Measurements from ENCODE around the gene SUSD5.
"Not testable (repeated sequence)": the region's sequence is repeated elsewhere in the genome, so short reads cannot be mapped to it uniquely, and the experiment has no call there.

Gene SUSD5

DNA sequence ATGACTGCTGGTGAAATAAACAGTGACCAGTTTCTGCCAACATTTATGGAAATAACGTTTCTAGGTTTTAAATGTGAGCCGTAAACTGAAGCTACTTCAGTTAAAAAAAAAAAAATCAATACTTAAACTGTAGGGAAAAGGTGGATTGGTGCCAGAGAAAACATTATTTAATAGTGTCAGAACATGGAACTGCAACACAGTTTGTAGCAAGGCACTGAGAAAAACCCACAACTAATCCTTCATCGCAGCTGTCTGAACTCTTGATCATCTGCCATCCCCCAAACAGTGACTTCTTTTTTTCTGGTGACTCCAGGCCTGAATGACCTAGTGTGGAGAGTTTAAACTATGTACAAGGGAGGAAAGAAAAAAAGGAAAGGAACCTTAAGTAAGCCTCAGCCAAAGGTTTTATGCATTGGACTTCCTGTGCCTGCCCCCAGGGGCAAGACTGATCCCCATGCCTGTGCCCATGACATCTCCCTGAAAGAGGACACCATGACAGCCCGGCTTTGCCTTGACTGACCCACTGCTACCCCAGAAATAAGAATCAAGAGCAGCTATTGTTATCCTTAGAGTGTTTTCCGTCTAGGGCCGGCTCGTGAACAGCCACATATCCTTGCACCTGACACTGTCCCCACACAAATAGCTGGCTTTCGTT lies 71.7 kb downstream of the SUSD5 start:
- DNase-seq = no peak

DNA sequence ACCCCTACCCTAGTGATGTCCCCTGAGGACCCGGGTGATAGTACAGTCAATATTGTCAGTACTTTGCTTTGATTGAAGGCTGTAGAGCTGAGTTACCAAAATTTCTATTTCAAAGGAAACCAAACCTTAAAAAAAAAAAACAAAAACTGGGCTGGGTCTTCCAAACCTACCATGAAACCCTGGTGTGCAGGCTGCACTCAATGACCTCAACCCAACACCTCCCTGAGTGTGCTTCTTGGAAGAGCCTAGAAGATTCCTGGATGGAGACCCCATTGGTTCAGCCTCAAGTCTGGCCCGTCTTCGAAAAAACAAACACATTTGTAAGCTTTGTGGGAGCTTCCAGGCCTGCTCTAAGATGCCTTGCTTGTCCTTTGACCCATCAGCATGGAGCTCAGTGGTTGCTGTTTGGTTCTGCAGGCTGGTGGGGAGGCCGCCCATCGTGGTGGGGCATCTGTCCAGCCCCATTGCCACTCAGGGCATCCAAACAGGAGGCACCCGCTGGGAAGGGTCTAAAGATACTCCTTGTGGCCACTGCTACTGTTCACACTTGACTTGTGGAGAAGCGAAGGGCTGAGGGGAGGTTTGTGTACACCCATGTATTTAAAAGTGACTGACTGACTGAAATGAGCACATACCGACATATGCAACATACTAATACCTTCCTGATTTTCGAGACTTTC lies 72.6 kb downstream of the SUSD5 start:
- no peak for DNase-seq

DNA sequence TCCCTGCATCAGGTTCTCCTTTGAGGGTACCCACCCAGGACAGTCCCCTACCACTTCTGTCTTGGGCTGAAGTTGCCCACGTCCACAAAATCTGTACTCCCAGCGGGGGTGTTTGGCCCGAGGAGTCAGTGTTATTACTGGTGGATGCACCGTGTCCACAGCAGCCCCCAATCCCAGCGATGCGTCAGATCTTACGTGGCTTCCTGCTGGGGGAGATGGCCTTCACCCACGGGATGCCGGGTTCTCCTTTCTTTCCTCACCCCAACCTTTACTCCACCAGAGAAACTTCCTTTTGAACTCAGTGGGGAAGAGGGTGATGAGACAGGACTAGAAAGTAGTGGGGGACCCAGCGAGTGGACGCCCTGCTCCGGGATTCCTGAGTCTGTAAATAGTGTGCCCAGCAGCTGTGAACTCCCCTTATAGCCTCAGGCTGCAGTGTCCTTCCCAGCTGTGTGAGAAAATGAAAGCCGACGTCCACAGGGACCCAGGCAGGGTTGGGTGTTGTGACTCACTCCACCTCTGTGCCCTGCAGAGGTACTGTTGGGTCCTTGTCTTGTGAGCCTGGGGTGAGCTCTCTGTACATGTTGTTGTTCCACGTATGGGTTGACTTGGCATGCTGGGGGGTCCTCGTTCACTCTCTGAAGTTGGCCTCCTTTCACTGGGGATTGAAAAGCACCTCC lies 73.2 kb downstream of the SUSD5 start:
- DNase-seq = no peak

DNA sequence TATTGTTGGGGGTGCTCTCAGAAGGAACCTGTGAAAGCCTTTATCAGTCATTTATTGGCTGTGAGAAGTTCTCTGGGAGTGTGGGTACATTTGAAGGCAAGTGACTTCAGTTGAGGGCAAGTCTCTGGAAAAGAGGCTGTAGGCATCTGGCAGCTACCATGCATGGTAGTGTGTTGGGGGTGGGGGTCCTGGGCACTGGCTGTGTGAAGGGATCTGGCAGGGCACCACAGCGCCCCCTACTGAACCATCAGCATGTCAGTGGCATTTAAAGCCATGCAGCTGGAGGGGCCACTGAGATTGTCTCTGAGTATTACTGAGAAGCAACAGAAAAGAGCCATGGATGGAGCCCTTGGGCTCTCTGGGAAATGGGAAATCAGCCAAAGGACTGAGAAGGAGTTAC lies 74.2 kb downstream of the SUSD5 start:
- DNase-seq = no peak

DNA sequence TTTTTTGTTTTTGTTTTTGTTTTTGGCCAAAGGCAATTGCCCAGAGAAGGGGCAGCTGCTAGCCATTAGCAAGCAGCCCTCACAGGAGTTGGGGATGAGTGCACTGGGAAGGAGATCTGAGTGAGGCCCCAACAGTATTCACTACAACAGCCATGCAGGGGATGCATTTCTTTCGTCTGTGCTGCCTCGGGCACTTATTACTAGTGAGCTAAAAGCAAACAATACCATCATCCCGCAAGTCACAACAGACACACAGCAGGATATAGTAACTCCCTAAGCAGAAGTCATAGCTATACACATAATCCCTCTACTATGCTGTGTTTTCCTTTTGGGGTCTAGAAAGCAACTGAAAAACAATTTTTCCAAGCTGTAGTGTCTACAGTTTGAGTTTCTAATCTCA lies 77.6 kb downstream of the SUSD5 start:
- no peak for DNase-seq

DNA sequence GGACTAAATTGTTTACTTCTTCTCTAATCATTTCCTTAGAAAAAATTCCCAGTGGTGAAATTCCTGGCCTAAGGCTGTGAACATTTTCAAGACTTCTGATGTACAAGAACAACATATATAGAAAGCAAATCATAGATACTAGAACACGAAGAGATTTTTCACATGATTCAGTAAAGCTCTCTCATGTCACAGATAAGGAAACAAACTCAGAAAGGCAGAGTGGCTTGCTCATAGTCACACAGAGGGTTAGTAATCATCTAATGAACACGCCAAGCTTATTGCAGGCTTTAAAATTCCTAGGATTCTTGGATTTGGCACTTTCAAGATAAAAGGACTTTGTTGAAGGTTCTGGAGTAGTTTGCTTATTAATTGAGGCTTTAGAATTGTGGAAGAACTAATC lies 78.6 kb downstream of the SUSD5 start:
- no peak for DNase-seq

DNA sequence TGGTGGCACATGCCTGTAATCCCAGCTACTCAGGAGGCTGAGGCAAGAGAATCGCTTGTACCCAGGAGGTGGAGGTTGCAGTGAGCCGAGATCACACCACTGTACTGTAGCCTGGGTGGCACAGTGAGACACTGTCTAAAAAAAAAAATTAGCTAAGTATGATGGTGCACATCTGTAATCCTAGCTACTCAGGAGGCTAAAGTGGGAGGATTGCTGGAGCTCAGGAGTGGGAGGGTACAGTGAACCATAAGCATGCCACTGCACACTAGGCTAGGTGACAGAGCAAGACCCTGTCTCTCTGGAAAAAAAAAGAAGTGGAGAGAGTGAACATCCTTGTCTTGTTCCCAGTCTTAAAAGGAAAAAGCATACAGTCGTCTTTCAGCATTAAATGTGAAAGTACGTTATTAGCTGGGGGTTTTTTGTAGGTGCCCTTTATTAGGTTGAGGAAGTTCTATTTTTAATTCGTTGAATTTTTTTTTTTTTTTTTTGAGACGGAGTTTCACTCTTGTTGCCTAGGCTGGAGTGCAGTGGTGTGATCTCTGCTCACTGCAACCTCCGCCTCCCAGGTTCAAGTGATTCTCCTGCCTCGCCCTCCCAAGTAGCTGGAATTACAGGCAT lies 79.5 kb downstream of the SUSD5 start:
- not testable (repeated sequence) for DNase-seq

DNA sequence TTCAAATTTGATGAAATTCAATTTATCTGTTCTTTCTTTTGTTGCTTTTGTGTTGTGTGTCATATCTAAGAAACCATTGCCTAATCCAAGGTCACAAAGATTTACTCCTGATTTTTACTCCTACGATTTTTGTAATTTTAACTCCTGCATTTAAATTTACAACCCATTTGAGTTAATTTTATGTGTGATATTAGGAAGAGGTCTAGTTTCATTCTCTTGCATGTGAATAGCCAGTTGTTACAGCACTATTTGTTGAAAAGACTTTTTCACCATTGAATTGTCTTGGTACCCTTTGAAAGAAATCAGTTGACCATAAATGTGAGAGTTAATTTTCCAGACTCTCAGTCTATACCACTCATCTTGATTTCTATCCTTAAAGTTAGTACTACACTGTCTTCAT lies 80.9 kb downstream of the SUSD5 start:
- no peak for DNase-seq

DNA sequence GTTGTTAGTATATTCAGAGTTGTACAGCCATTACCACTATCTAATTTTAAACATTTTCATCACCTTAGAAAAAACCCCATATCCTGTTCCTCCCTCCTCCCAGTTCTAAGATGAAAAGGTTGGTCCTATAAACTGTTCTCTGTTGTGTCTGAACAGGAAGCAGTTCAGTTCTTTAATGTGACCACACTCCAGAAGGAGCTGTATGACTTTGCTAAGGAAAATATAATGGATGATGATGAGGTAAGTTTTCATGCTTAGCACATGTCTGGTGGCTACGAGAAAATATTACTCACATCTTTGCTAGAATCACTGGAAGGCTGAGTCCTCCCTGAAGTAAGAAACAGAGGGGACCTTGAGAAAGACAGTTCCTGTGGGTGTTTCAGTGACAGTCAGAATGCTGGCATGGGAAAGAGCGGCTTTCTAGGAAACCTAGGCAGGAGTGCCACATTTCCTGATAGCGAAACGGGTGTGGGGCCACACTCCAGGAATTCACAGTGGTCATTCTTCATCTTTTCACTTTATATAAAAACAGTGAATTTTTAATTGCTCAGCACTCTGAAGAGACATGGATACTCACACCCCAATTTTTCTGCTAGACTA lies 84.5 kb downstream of the SUSD5 start:
- no peak for DNase-seq

DNA sequence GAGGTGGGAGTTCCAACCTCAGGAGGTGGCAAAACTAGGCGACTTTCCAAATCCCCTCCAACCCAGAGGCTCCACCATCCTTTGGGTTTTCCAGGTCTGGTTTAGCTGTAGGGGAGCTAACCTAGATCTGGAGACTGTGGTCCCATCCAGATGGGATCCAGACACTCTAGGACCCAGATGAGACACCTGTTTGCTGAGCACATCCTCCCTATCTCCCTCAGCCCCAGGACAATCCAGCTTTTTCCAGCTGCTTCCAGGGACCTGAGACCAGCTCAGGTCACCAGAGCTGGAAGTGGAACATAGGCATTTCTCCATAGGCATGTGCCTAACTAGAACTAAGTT lies 86.6 kb downstream of the SUSD5 start:
- DNase-seq = no peak

DNA sequence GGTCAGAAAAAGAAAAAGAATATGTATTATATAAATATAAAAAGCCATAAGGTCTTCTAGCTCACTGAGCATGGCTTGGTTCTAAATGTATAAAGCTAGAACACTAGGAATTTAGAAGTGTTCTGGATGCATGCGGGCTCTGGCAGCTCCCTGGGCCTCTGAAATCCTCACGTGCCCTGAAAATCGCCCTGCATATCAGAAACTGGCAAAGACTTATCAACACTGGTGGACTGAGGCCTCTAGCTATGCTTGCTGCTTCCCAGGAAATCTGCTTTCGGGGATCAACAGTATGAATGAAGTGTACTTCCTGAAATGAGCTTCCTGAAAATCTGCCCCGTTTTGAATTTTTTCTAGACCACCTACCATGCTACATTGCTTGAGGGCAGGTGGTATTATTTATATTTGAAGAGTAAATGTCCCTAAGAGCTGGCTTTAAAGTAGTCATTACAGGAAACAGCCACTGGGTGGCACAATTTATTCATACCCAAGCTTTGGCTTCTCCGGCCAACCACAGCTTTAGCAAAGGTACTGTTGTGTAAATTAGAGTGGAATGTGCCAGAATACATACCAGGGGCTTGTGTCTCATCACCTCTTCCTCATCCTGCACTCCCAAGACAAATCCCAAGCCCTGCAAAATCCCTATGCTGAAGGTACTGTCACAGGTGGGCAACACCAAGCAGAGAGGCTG lies 87.1 kb downstream of the SUSD5 start:
- no peak for DNase-seq

DNA sequence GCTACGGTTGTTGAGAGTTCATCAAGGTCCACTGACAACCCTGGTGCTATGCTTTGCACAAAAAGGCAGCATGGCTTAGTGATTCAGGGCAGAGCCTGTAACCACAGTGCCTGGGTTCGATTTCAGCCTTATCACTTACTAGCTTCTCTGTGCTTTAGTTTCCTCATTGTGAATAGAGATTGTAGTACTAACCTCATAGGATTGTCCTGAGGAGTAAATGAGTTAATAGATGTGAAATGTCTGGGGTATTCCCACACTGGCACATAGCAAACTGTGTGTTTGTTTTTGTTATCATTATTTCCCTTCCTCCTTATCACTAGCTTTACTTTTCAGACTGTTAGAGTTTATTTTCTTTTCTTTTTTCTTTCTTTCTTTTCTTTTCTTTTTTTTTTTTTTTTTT lies 88.5 kb downstream of the SUSD5 start:
- DNase-seq = no peak

DNA sequence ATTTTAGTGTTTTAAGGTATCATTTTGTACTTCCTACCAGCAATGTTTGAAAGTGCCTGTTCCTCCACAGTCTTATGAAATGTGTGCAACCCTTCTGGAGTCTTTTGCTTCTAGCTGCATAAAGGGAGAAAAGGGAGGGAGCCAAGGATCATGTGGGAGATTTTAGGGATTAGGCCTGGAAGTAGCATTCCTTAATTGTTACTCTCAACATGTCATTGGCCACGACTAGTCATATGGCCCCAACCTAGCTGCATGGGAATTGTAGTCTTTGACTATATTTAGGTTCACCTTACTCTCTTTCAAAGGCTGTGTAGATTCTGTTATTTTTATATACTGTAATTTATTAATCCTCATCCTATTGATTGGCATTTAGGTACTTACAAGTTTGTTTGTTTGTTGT lies 89.9 kb downstream of the SUSD5 start:
- DNase-seq = no peak

DNA sequence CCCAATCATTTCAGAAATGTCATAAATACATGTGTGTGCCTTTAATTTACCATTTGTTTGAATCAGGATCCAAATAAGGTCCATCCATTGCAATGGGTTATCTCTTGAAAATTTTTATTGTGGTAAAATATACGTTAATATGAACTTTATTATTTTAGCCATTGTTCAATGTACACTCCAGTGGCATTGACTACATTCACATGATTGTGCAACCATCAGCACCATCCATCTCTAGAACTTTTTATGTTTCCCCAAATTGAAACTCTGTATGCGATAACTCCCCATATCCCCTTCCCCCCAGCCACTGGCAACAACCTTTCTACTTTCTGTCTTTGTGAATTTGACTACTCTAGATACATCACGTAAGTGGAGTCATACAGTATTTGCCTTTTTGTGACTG lies 92.8 kb downstream of the SUSD5 start:
- no peak for DNase-seq

DNA sequence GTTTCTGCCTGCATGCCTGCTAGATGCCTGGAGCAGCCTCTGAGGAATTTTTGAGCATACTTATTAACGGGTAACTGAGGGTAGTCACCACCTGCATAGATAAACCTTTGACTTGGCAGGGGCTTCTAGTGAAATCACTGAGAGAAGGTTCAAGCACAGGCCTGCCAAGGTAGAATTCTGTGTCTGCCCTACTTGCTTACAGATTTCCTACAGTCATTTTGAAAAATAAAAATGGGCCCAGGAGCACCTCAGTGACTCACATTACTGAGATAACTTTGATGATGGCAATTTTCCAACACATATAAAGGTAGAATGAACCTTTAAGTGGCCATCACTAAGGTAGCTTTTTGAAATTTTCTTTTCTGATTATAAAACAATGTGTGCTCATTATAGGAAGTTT lies 94.0 kb downstream of the SUSD5 start:
- DNase-seq = no peak

DNA sequence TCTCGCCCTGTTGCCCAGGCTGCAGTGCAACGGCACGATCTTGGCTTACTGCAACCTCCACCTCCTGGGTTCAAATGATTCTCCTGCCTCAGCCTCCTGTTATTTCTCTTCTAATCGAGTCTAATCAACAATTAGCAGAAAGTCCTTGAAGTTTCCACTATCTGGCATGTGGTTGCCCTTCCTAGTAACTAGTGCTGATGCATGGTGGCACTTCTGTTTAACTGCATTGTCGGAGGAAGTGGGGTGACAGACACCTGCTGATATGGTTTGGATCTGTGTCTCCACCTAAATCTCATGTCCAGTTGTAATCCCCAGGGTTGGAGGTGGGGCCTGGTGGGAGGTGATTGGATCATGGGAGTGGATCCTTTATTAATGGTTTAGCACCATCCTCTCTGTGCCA lies 95.6 kb downstream of the SUSD5 start:
- DNase-seq = no peak

DNA sequence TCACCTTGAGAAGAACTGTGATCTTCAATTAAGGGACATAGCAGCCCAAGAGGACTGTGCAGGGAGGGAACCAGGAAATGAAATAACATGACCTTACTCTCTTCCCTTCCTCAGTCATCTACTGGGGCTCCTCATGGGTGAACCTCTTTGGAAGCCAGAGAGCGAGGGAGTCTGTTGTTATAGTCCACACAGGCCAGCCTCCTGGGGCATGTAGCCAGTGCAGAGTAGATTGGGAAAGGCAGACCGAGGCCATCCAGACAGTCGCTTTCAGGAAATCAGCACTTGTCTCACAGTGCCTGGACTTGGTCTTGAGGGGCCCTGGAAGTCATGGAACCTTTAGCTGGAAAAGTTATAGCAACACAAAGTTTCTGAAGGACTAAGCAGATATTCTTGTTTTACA lies 98.7 kb downstream of the SUSD5 start:
- no peak for DNase-seq

DNA sequence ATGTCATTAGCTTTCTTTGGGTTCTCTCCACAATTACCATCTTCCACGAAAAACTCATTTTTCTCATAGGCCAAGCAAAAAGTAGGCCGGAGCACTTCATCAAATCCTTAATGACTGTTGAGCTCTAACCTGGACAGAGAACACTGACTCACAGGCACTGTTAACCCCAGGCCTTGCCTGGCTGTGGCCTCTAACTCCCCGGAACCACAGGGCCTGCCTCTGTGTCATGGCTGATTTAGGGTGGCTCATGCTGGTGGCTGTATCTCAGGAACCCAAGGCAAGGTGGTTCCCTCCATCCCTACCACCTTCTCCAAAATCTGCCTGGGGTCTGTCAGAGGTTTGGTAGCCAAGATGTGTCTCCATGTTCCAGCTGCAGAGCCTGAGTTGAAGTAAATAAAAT lies 101.1 kb downstream of the SUSD5 start:
- DNase-seq = no peak

DNA sequence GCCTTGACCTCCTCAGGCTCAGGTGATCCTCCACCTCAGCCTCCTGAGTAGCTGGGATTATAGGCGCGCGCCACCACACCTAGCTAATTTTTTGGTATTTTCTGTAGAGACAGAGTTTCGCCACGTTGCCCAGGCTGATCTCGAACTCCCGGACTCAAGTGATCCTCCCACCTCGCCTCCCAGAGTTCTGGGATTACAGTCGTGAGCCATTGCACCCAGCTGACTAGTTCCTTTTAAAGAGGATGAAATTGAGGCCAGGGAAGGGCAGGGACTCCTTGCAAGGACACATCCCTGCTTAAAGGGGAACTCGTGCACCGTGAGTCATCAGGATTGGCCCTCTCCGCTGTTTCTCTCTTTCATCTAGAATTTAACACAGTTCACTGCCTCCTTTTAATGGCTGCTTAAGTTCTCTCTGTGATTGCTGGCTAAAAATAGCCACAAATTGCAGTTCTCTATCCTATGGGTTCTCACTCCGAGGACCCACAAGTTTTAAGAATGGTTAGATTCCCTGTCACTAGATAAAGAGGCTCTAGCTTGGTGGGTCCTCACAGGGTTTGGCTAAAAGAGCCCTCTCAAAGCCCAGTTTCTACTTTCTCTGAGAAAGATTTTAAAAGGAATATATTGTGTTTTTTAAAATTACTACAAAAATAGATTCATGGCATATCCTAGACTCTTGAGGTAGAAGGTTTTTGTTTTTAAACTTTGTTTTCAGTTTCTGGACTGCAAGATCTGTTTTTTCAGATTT lies 103.4 kb downstream of the SUSD5 start:
- DNase-seq = no peak

DNA sequence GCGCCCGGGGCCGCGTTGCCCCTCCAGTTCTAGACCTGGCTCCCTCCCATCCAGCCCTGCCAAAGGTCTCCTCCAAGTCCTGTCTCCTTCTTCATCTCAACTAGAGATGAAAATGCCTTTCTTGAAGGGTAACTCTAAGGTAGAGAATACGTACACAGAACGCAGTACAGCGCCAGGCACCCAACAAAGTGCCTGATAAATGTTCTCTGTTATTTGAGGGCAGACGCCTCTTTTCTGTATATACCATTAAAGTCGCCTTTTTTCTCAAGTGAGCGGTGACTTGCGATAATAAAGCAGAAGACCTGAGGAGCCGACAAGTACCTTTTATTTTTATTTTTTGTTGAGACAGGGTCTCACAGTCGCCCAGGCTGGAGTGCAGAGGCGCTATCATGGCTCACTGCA lies 104.0 kb downstream of the SUSD5 start:
- no peak for DNase-seq

DNA sequence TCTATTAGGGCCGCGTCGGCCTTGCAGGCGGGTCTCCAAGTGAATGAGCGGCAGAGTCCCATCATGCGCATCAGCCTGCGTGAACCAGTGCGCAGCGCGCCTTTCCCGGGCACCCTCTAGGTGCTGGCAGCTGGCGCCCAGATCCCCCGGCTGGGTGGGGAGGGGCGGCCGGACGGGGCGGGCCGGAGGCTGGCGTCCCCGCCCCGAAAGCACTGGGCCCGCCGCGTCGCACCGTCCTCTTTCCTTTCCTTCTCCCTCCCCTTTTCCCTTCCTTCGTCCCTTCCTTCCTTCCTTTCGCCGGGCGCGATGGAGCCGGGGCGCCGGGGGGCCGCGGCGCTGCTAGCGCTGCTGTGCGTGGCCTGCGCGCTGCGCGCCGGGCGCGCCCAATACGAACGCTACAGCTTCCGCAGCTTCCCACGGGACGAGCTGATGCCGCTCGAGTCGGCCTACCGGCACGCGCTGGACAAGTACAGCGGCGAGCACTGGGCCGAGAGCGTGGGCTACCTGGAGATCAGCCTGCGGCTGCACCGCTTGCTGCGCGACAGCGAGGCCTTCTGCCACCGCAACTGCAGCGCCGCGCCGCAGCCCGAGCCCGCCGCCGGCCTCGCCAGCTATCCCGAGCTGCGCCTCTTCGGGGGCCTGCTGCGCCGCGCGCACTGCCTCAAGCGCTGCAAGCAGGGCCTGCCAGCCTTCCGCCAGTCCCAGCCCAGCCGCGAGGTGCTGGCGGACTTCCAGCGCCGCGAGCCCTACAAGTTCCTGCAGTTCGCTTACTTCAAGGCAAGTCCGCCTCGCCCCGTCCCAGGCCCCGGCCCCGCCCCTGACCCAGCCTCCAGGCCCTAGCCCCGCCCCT lies 104.6 kb downstream of the SUSD5 start, which contains the start of gene CRTAP:
Gene CRTAP (plus strand): TSS at position 243 of the 850 bp plus-strand sequence. CDS start 64 bp downstream, at position 307.
- DNase-seq = no peak

All from NCI-H187 treated with DMSO at 0.1 percent for 48 hours (cell line).